ENCODE results near the gene ZBED5. TPM values are rescaled to one million over a fixed set of nuclear protein-coding genes. Genes with fewer than 3 reads are reported as not detected.
A peak's percentile ranks its signal among the peaks of the same experiment; 100 is the strongest.

The ZBED5 gene
- total RNA-seq, 1 experiment from 2014 or later: 21.5 TPM

DNA sequence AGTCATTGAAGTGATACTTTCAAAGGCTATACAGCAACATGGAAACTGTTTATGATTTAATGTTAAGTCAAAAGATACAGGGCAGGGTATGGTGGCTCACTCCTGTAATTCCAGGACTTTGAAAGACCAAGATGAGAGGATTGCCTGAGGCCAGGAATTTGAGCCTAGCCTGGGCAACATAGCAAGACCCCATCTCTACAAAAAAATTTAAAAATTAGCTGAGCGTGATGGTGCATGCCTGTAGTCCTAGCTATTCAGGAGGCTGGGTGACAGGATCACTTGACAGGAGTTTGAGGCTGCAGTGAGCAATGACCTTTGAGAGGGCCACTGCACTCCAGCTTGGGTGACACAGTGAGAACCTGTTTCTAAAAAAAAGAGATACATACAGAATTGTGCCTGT is 39.3 kb upstream of the ZBED5 start:
- Histone ChIP-seq H3F3A (ENCODE audit: insufficient read depth, low read depth) (peaks cover 45% of the 10 kb centered on the region), H3K4me3 (no peak overlapping the region), H3K27me3 (ENCODE audit: insufficient read depth, low read depth) (no peaks in the 10 kb centered on the region), H4K20me1 (ENCODE audit: insufficient read depth) (no peaks in the 10 kb centered on the region), H2AFZ (no peak overlapping the region), H3K27ac (peak overlapping the region; percentile 98; the same call in 1 of the 2 replicates), H3K36me3 (ENCODE audit: low read depth) (no peaks in the 10 kb centered on the region), H3K9me3 (ENCODE audit: insufficient read depth, low read depth) (no peaks in the 10 kb centered on the region), H3K4me1 (replicated peaks; ENCODE audit: insufficient read depth) (peaks cover 55% of the 10 kb centered on the region), H3K9me2 (ENCODE audit: insufficient read depth) (no peaks in the 10 kb centered on the region), H3K4me2 (peak overlapping the region; percentile 93), H3K79me2 (ENCODE audit: low read depth) (peaks cover 8% of the 10 kb centered on the region; the same call in 1 of the 2 replicates)
- TF ChIP-seq, protein P1, sequence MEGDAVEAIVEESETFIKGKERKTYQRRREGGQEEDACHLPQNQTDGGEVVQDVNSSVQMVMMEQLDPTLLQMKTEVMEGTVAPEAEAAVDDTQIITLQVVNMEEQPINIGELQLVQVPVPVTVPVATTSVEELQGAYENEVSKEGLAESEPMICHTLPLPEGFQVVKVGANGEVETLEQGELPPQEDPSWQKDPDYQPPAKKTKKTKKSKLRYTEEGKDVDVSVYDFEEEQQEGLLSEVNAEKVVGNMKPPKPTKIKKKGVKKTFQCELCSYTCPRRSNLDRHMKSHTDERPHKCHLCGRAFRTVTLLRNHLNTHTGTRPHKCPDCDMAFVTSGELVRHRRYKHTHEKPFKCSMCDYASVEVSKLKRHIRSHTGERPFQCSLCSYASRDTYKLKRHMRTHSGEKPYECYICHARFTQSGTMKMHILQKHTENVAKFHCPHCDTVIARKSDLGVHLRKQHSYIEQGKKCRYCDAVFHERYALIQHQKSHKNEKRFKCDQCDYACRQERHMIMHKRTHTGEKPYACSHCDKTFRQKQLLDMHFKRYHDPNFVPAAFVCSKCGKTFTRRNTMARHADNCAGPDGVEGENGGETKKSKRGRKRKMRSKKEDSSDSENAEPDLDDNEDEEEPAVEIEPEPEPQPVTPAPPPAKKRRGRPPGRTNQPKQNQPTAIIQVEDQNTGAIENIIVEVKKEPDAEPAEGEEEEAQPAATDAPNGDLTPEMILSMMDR (conservative IDR thresholded peaks at IDR 0.05): no peak
- no peak for TF ChIP-seq EZH2 (IDR thresholded peaks at IDR 0.05; ENCODE audit: low read depth)
- ChIA-PET POLR2A (ENCODE audit: unreplicated experiment) (no interaction called here), CTCF (no interaction called here)
- no TSS peak for BruUV-seq (replicated peaks)
- intact Hi-C loops (cut with micrococcal nuclease; ENCODE audit: unreplicated experiment): no loop called here
- no peak for DNase-seq

DNA sequence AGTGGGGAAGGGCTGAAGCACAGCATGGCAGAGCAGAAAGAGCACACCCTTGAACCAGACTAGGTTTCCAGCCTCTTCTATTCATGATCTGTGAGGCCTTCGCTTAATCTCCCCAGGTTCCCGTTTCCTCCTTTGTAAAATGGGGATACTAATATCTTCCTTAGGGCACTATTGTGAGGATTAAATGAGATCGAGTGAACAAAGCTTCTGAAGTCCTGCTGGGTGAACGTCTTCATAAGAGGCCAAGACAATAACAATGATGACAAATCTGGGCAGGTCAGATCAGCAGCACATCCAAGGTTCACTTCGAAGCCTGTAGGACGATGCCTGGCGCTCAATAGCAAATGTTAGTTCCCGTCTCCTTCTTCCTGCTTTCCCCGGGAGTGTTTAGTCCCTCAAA is 38.6 kb upstream of the ZBED5 start:
- intact Hi-C loops (cut with micrococcal nuclease; ENCODE audit: unreplicated experiment): no loop called here
- Histone ChIP-seq H3K9me3 (ENCODE audit: insufficient read depth, low read depth) (no peaks in the 10 kb centered on the region), H3F3A (ENCODE audit: insufficient read depth, low read depth) (peaks cover 38% of the 10 kb centered on the region), H2AFZ (no peak overlapping the region), H3K79me2 (ENCODE audit: low read depth) (peaks cover 8% of the 10 kb centered on the region; the same call in 1 of the 2 replicates), H4K20me1 (ENCODE audit: insufficient read depth) (no peaks in the 10 kb centered on the region), H3K4me2 (no peak overlapping the region), H3K4me3 (no peak overlapping the region), H3K27me3 (ENCODE audit: insufficient read depth, low read depth) (no peaks in the 10 kb centered on the region), H3K36me3 (ENCODE audit: low read depth) (no peaks in the 10 kb centered on the region), H3K9me2 (ENCODE audit: insufficient read depth) (no peaks in the 10 kb centered on the region), H3K4me1 (replicated peaks; ENCODE audit: insufficient read depth) (peaks cover 49% of the 10 kb centered on the region), H3K27ac (no peak overlapping the region; the same call in 1 of the 2 replicates)
- ChIA-PET CTCF (no interaction called here), POLR2A (ENCODE audit: unreplicated experiment) (no interaction called here)
- no TSS peak for BruUV-seq (replicated peaks)
- TF ChIP-seq, protein P1 (conservative IDR thresholded peaks at IDR 0.05): no peak
- TF ChIP-seq EZH2 (IDR thresholded peaks at IDR 0.05; ENCODE audit: low read depth): no peak
- no peak for DNase-seq

DNA sequence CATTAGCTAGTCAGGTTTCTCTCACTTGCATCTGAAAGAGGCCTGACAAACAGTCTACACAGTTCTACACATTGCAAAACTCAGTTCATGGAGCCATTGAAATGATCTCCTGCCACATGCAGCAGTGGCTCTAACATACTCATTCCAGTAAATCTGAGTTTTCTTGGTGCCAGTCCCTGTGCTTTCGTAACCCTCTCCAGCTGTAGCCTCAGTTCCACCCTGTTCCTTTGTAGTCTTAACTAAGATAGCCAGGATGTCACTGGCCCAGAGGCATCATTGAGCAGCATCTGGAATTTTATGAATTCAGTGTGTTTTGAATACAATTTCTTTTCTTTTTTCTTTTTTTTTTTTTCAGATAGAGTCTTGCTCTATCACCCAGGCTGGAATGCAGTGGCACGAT is 37.4 kb upstream of the ZBED5 start:
- no peaks in the 10 kb centered on the region for H4K20me1 ChIP-seq (ENCODE audit: insufficient read depth)
- BruUV-seq (replicated peaks): no TSS peak
- no peak for TF ChIP-seq EZH2 (IDR thresholded peaks at IDR 0.05; ENCODE audit: low read depth)
- TF ChIP-seq, protein P1 (conservative IDR thresholded peaks at IDR 0.05): no peak
- CTCF ChIA-PET: no interaction called here
- no peak overlapping the region for H3K27ac ChIP-seq
- H3K36me3 ChIP-seq (ENCODE audit: low read depth): no peaks in the 10 kb centered on the region
- H3K9me2 ChIP-seq (ENCODE audit: insufficient read depth): no peaks in the 10 kb centered on the region
- H3K9me3 ChIP-seq (ENCODE audit: insufficient read depth, low read depth): no peaks in the 10 kb centered on the region
- H3K27me3 ChIP-seq (ENCODE audit: insufficient read depth, low read depth): no peaks in the 10 kb centered on the region
- no peak for DNase-seq
- no peak overlapping the region for H3K4me3 ChIP-seq
- H3K4me2 ChIP-seq: no peak overlapping the region
- H3F3A ChIP-seq (ENCODE audit: insufficient read depth, low read depth): peaks cover 27% of the 10 kb centered on the region
- no peak overlapping the region for H2AFZ ChIP-seq
- POLR2A ChIA-PET (ENCODE audit: unreplicated experiment): no interaction called here
- H3K79me2 ChIP-seq (ENCODE audit: low read depth): peaks cover 8% of the 10 kb centered on the region; the same call in 1 of the 2 replicates
- intact Hi-C loops (cut with micrococcal nuclease; ENCODE audit: unreplicated experiment): no loop called here
- H3K4me1 ChIP-seq (replicated peaks; ENCODE audit: insufficient read depth): peaks cover 36% of the 10 kb centered on the region

Measured in PC-9 (cell line).